Lower lobe of right lung (tissue), 2 donors: ENCODE results near the gene ZNF133. TPM values are rescaled to one million over a fixed set of nuclear protein-coding genes. Genes with fewer than 3 reads are reported as not detected.

Source experiments
- ATAC-seq, 2 donors: fragments of 200-7000 bp; cut with Tn5 transposase; one replicate each; pipeline ENCODE4 v1.9.1; 2020 to 2022; ENCODE audit warnings: mild to moderate bottlenecking in 2 of 2, moderate library complexity in 2 of 2
- DNase-seq: peaks from one replicate; pipeline ENCODE4 v3.0.0-alpha.2; 2020
- H3K27ac ChIP-seq: fragments of 200-600 bp; one replicate; pipeline ENCODE4 v1.8.0; 2022
- H3K27me3 ChIP-seq: fragments of 200-600 bp; one replicate; pipeline ENCODE4 v1.8.0; 2022; ENCODE audit warnings: low read depth
- H3K36me3 ChIP-seq: fragments of 200-600 bp; one replicate; pipeline ENCODE4 v1.8.0; 2022; ENCODE audit warnings: mild to moderate bottlenecking
- H3K4me1 ChIP-seq: fragments of 200-600 bp; one replicate; pipeline ENCODE4 v1.8.0; 2022
- H3K4me3 ChIP-seq: fragments of 200-600 bp; one replicate; pipeline ENCODE4 v1.8.0; 2022; ENCODE audit warnings: mild to moderate bottlenecking
- H3K9me3 ChIP-seq: fragments of 200-600 bp; one replicate; pipeline ENCODE4 v1.8.0; 2022
- intact Hi-C: fragments of 100-400 bp; cut with DNase I; formaldehyde crosslinking; loops from one replicate; pipeline ENCODE4 v1.11.0; 2022
- total RNA-seq: library from RNA; stranded (reverse); fragmentation: NEBNext Ultra II Directional; extraction: Animal tissue kit (Norgen Biotek cat#: 25700); gene quantifications from one replicate; pipeline ENCODE4 v1.2.1, GENCODE V29; 2021
- TF ChIP-seq, protein P1 (sequence below): fragments of 200-600 bp; IDR thresholded peaks from one replicate; pipeline ENCODE4 v1.8.0; 2022; ENCODE audit warnings: antibody characterized with exemption, mild to moderate bottlenecking
- donor health status: DM: no; HTN: yes; CAD: no; lungs with severe emphysema.

ZNF133 gene
- total RNA-seq, 1 donor from 2014 or later, result 12.4 TPM

GRCh38 chr20:18252597-18253451 is 35.5 kb upstream of the ZNF133 start:
- H3K9me3 ChIP-seq, result no peaks in the 10 kb centered on the region
- peak overlapping the region; percentile 71 for H3K27ac ChIP-seq
- DNase-seq (peak; percentile 51), ATAC-seq (peak; percentile 76 to 91)
- intact Hi-C loops, result no loop called here
- TF ChIP-seq, protein P1, sequence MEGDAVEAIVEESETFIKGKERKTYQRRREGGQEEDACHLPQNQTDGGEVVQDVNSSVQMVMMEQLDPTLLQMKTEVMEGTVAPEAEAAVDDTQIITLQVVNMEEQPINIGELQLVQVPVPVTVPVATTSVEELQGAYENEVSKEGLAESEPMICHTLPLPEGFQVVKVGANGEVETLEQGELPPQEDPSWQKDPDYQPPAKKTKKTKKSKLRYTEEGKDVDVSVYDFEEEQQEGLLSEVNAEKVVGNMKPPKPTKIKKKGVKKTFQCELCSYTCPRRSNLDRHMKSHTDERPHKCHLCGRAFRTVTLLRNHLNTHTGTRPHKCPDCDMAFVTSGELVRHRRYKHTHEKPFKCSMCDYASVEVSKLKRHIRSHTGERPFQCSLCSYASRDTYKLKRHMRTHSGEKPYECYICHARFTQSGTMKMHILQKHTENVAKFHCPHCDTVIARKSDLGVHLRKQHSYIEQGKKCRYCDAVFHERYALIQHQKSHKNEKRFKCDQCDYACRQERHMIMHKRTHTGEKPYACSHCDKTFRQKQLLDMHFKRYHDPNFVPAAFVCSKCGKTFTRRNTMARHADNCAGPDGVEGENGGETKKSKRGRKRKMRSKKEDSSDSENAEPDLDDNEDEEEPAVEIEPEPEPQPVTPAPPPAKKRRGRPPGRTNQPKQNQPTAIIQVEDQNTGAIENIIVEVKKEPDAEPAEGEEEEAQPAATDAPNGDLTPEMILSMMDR, result no peak
- H3K27me3 ChIP-seq, result no peaks in the 10 kb centered on the region
- no peak overlapping the region for H3K4me3 ChIP-seq
- H3K36me3 ChIP-seq, result no peaks in the 10 kb centered on the region
- H3K4me1 ChIP-seq, result no peaks in the 10 kb centered on the region

GRCh38 chr20:18254615-18255014 is 33.7 kb upstream of the ZNF133 start:
- H3K9me3 ChIP-seq, result no peaks in the 10 kb centered on the region
- no peaks in the 10 kb centered on the region for H3K36me3 ChIP-seq
- intact Hi-C loops, result no loop called here
- TF ChIP-seq, protein P1, result no peak
- ATAC-seq (peak; percentile 78 to 86), DNase-seq (no peak)
- no peak overlapping the region for H3K4me3 ChIP-seq
- H3K4me1 ChIP-seq, result no peaks in the 10 kb centered on the region
- peak overlapping the region; percentile 56 for H3K27ac ChIP-seq
- no peaks in the 10 kb centered on the region for H3K27me3 ChIP-seq

- H3K9me3 ChIP-seq, result no peaks in the 10 kb centered on the region
- no peak overlapping the region for H3K4me3 ChIP-seq
- no peaks in the 10 kb centered on the region for H3K27me3 ChIP-seq
- no peak overlapping the region for H3K27ac ChIP-seq
- H3K36me3 ChIP-seq, result no peaks in the 10 kb centered on the region
- DNase-seq, result no peak
- TF ChIP-seq, protein P1, result no peak
- intact Hi-C loops, result no loop called here
- ATAC-seq, result no peak
- no peaks in the 10 kb centered on the region for H3K4me1 ChIP-seq
Observed at GRCh38 chr20:18255526-18255925, 32.8 kb upstream of the ZNF133 start.

- no peaks in the 10 kb centered on the region for H3K36me3 ChIP-seq
- DNase-seq (no peak), ATAC-seq (no peak)
- no peak overlapping the region for H3K27ac ChIP-seq
- TF ChIP-seq, protein P1, result no peak
- intact Hi-C loops, result no loop called here
- no peak overlapping the region for H3K4me3 ChIP-seq
- no peaks in the 10 kb centered on the region for H3K4me1 ChIP-seq
- H3K9me3 ChIP-seq, result no peaks in the 10 kb centered on the region
- H3K27me3 ChIP-seq, result no peaks in the 10 kb centered on the region
Observed at GRCh38 chr20:18256440-18257090, 31.8 kb upstream of the ZNF133 start.

DNA sequence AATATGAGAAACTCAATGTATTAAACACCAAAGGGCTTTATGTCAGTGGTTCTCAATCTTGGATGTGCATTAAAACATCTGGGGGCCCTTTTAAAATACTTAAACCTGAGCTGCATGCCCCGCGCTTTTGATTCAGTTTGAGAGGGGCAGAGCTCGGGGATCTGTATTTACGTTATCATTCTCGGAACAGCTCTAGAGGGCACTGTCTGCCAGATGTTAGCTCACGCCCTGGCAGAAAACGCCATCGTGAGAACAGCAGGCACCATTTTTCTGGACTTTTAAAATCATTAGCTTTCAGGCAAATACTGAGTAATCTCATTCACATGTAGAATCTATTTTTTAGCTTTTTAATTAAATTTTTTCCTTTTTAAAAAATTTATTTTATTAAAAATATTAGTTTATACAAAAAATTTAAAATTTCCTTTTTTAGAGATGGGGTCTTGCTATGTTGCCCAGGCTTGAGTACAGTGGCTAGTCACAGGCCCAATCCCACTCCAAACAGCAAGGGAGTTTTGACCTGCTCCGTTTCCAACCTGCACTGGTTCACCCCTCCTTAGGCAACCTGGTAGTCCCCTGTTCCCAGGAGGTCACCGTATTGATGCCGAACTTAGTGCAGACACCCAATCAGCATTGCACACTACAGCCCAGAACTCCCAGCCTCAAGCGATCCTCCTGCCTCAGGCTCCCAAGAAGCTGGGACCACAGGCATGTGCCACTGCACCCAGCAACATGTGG is 30.0 kb upstream of the ZNF133 start:
- no peaks in the 10 kb centered on the region for H3K4me1 ChIP-seq
- H3K9me3 ChIP-seq, result no peaks in the 10 kb centered on the region
- DNase-seq, result no peak
- H3K27ac ChIP-seq, result no peak overlapping the region
- H3K27me3 ChIP-seq, result no peaks in the 10 kb centered on the region
- H3K36me3 ChIP-seq, result no peaks in the 10 kb centered on the region
- no peak for ATAC-seq
- intact Hi-C loops, result no loop called here
- TF ChIP-seq, protein P1, result no peak
- no peak overlapping the region for H3K4me3 ChIP-seq
